GM23248 (cell line): ENCODE measurements around the gene L1CAM. TPM values are rescaled to one million over a fixed set of nuclear protein-coding genes. Genes with fewer than 3 reads are reported as not detected.

Experiments used
- DNase-seq: peaks from one replicate; pipeline ENCODE4 v3.0.0-alpha.2; 2015
- H2AFZ ChIP-seq: fragments of 200-600 bp; sonication (generic); 2 replicates; pipeline ENCODE4 v1.6.1; 2016; ENCODE audit warnings: antibody characterized with exemption
- H3F3A ChIP-seq: fragments of 200-600 bp; sonication (generic); 2 replicates; pipeline ENCODE4 v1.6.1; 2016; ENCODE audit warnings: mild to moderate bottlenecking, antibody characterized with exemption, mixed run types; ENCODE audit not compliant: insufficient read depth
- H3K27ac ChIP-seq: fragments of 200-600 bp; sonication (generic); 2 replicates; pipeline ENCODE4 v1.5.1; 2016; ENCODE audit warnings: mild to moderate bottlenecking
- H3K27me3 ChIP-seq: fragments of 200-600 bp; sonication (generic); replicated peaks from 2 replicates; pipeline ENCODE4 v1.6.1; 2016; ENCODE audit warnings: mild to moderate bottlenecking; ENCODE audit not compliant: insufficient read depth
- H3K36me3 ChIP-seq: fragments of 200-600 bp; sonication (generic); 2 replicates; pipeline ENCODE4 v1.6.1; 2016; ENCODE audit warnings: low read depth, mild to moderate bottlenecking
- H3K4me1 ChIP-seq: fragments of 200-600 bp; sonication (generic); 2 replicates; pipeline ENCODE4 v1.6.1; 2016; ENCODE audit warnings: mild to moderate bottlenecking; ENCODE audit not compliant: insufficient read depth
- H3K4me2 ChIP-seq: fragments of 200-600 bp; sonication (generic); one replicate; pipeline ENCODE4 v1.6.1; 2016; ENCODE audit warnings: mild to moderate bottlenecking; ENCODE audit not compliant: unreplicated experiment
- H3K4me3 ChIP-seq: fragments of 200-600 bp; sonication (generic); 2 replicates; pipeline ENCODE4 v1.5.1; 2016; ENCODE audit warnings: mild to moderate bottlenecking
- H3K79me2 ChIP-seq: fragments of 200-600 bp; sonication (generic); 2 replicates; pipeline ENCODE4 v1.6.1; 2016; ENCODE audit warnings: mild to moderate bottlenecking; ENCODE audit not compliant: insufficient read depth
- H3K9ac ChIP-seq: fragments of 200-600 bp; sonication (generic); 2 replicates; pipeline ENCODE4 v1.6.1; 2016; ENCODE audit warnings: mild to moderate bottlenecking
- H3K9me2 ChIP-seq: fragments of 200-600 bp; sonication (generic); 2 replicates; pipeline ENCODE4 v1.6.1; 2016; ENCODE audit warnings: mixed run types, mild to moderate bottlenecking, moderate library complexity; ENCODE audit not compliant: insufficient read depth
- H3K9me3 ChIP-seq: fragments of 200-600 bp; sonication (generic); one replicate; pipeline ENCODE4 v1.6.1; 2017; ENCODE audit warnings: low read depth
- H4K20me1 ChIP-seq: fragments of 200-600 bp; sonication (generic); 2 replicates; pipeline ENCODE4 v1.6.0; 2016; ENCODE audit not compliant: insufficient read depth
- EZH2 ChIP-seq: fragments of 200-600 bp; sonication (generic); IDR thresholded peaks from 2 replicates; pipeline ENCODE4 v1.6.1; 2018; ENCODE audit warnings: antibody characterized with exemption, mild to moderate bottlenecking; ENCODE audit not compliant: insufficient read depth, poor library complexity, severe bottlenecking
- EZH2phosphoT487 ChIP-seq: fragments of 200-600 bp; sonication (generic); IDR thresholded peaks from 2 replicates; pipeline ENCODE4 v1.6.1; 2018; ENCODE audit warnings: antibody characterized with exemption, moderate library complexity, mild to moderate bottlenecking, low read depth; ENCODE audit not compliant: insufficient read depth
- WGBS, 2 experiments: methylation state at CpG; one replicate each; pipeline ENCODE4 v1.1.6; 2015 to 2017; ENCODE audit warnings: low lambda C conversion rate in 2 of 2, low coverage in 1 of 2; ENCODE audit errors: missing lambda C conversion rate in 2 of 2; 5-methylcytosine and 5-hydroxymethylcytosine counted together
- in situ Hi-C: fragments of 300-500 bp; cut with MboI; formaldehyde crosslinking; loops from 2 replicates; pipeline ENCODE4 v1.15.0; 2020
- polyA plus RNA-seq: library from polyadenylated mRNA; unstranded; fragments of >200 nt; fragmentation: Nextera tagmentation; extraction: Ambion mirVana; gene quantifications from 2 replicates; pipeline ENCODE4 v1.2.1, GENCODE V29; 2016
- total RNA-seq: library from RNA; depleted of rRNA; stranded (reverse); fragments of >200 nt; shearing (Covaris generic); gene quantifications from 2 replicates; pipeline ENCODE4 v1.2.3, GENCODE V29; 2014

L1CAM gene
- total and polyA plus RNA-seq, 2 experiments from 2014 or later, result 0.38 to 1.9 TPM

DNA sequence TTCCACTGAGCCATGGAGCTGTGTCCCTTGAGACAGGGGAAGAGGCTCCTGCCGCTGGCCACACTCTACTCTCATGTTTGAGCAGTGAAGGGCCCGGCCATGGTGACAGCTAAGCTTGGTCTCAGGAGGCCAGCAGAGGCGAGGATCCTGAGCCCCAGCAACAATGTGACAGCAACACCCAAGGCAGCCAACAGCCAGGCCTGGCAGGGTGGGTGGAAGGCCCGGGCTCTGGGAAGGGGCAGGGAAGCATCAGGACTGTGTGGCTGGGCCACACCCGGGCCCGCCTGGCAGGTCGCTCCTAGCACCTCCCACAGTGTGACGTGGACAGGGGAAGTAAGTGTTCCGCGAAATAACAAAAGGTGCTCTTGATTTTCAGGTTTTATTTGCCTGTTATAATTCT, 24.8 kb downstream of the L1CAM start:
- Histone ChIP-seq H3K9ac (no peak overlapping the region), H3K36me3 (no peaks in the 10 kb centered on the region), H3K4me3 (no peak overlapping the region), H3K4me1 (no peaks in the 10 kb centered on the region), H3K79me2 (no peaks in the 10 kb centered on the region), H4K20me1 (no peaks in the 10 kb centered on the region), H3F3A (no peaks in the 10 kb centered on the region), H3K9me3 (no peaks in the 10 kb centered on the region), H3K27ac (no peak overlapping the region), H3K4me2 (no peak overlapping the region), H2AFZ (no peak overlapping the region), H3K9me2 (no peaks in the 10 kb centered on the region), H3K27me3 (no peaks in the 10 kb centered on the region)
- in situ Hi-C loops, result no loop called here
- no peak for DNase-seq
- 65 to 71% methylated on average over 4 to 7 of the region's 10 CpGs for WGBS, 2 experiments
- TF ChIP-seq EZH2phosphoT487 (no peak), EZH2 (no peak)

DNA sequence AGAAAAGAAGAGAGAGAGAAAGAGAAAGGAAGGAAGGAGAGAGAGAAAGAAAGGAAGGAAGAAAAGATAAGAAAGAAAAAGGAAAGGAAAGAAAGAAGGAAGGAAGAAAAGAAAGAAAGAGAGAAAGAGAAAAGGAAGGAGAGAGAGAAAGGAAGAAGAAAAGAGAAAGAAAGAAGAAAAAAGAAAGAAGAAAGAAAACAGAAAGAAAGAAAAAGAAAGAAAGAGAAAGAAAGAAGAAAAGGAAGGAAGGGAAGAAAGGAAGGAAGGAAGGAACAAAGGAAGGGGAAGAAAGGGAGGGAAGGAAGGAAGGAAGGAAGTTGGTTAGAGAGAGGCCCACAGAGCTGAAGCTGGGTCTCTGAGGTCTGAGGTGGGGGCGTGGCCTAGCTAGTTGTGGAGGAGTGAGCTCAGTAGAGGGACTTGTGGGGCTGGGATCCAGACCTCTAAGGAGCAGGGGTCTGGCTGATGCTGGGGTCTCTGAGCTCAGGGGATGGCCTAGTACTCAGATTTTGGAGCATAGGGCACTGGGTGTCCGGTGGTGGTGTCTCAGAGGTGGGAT, 28.5 kb downstream of the L1CAM start:
- Histone ChIP-seq H3K4me1 (no peaks in the 10 kb centered on the region), H3K4me2 (no peak overlapping the region), H3K79me2 (no peaks in the 10 kb centered on the region), H4K20me1 (no peaks in the 10 kb centered on the region), H3K9me3 (no peaks in the 10 kb centered on the region), H3K36me3 (no peaks in the 10 kb centered on the region), H3K9me2 (no peaks in the 10 kb centered on the region), H3F3A (no peaks in the 10 kb centered on the region), H3K4me3 (no peak overlapping the region), H3K27ac (no peak overlapping the region), H3K27me3 (no peaks in the 10 kb centered on the region), H2AFZ (no peak overlapping the region), H3K9ac (no peak overlapping the region)
- DNase-seq, result no peak
- in situ Hi-C loops, result no loop called here
- 38 to 44% methylated on average over 2 of the region's 2 CpGs for WGBS, 2 experiments
- TF ChIP-seq EZH2phosphoT487, result no peak
- TF ChIP-seq EZH2, result no peak

DNA sequence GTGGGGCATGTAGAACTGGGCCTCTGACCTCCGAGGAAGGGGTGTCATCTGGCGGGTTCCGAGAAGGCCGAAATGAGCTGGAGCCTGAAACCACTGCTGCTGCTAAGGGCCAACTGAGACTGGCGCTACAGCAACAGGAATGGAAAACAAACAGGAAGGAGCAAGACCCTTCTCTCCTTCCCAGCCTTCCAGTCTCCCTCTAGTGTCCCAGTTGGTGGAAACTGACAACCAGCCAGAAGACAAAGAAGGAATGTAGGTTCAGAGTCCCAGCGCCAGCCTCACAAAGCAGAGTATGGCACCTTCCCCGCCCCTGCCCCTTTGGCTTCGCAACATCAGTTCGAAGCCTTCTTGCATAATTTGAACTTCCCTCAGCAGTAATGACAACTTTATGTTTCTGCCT, 31.3 kb downstream of the L1CAM start:
- 61 to 66% methylated on average over 9 of the region's 9 CpGs for WGBS, 2 experiments
- Histone ChIP-seq H3K27me3 (no peaks in the 10 kb centered on the region), H3K4me2 (no peak overlapping the region), H4K20me1 (no peaks in the 10 kb centered on the region), H3K4me1 (no peaks in the 10 kb centered on the region), H3K9me2 (no peaks in the 10 kb centered on the region), H3K4me3 (no peak overlapping the region), H2AFZ (no peak overlapping the region), H3K9ac (no peak overlapping the region), H3K36me3 (no peaks in the 10 kb centered on the region), H3K9me3 (no peaks in the 10 kb centered on the region), H3F3A (no peaks in the 10 kb centered on the region), H3K79me2 (no peaks in the 10 kb centered on the region), H3K27ac (no peak overlapping the region)
- in situ Hi-C loops, result no loop called here
- TF ChIP-seq EZH2phosphoT487 (no peak), EZH2 (no peak)
- DNase-seq, result no peak

DNA sequence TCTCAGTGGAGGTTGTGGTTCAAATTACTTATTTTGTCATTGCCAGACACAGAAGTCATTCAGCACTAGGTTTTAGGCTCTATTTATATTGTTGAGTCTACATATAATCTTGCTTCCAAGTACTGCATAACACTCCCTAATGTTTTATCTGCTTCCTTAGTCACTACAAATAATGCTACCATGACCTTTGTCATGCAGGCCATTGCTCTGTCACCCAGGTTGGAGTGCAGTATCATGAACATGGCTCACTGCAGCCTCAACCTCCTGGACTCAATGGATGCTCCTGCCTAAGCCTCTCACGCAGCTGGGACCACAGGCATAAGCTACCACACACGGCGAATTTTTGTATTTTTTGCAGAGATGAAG, 32.1 kb downstream of the L1CAM start:
- TF ChIP-seq EZH2phosphoT487, result no peak
- no peak for TF ChIP-seq EZH2
- Histone ChIP-seq H3K27me3 (no peaks in the 10 kb centered on the region), H4K20me1 (no peaks in the 10 kb centered on the region), H3K9ac (no peak overlapping the region), H3K4me1 (no peaks in the 10 kb centered on the region), H3K79me2 (no peaks in the 10 kb centered on the region), H2AFZ (no peak overlapping the region), H3K4me2 (no peak overlapping the region), H3K36me3 (no peaks in the 10 kb centered on the region), H3K27ac (no peak overlapping the region), H3K4me3 (no peak overlapping the region), H3K9me2 (no peaks in the 10 kb centered on the region), H3K9me3 (no peaks in the 10 kb centered on the region), H3F3A (no peaks in the 10 kb centered on the region)
- 37 to 51% methylated on average over 3 of the region's 3 CpGs for WGBS, 2 experiments
- in situ Hi-C loops, result no loop called here
- DNase-seq, result no peak
